HG03457 (cell line): ENCODE data around the gene LRRC75A.
"Not testable (repeated sequence)": the region's sequence is repeated elsewhere in the genome, so short reads cannot be mapped to it uniquely, and the experiment has no call there.

Source experiments
- ATAC-seq: cut with Tn5 transposase; IDR thresholded peaks from one replicate; pipeline ENCODE4 v1.9.1; 2021; ENCODE audit warnings: moderate number of reproducible peaks; ENCODE audit not compliant: unreplicated experiment

Gene LRRC75A

GRCh38 chr17:16455997-16456741, 35.8 kb downstream of the LRRC75A start:
- ATAC-seq = no peak

- no peak for ATAC-seq
Observed at GRCh38 chr17:16453493-16453851, 38.5 kb downstream of the LRRC75A start.

- not testable (repeated sequence) for ATAC-seq
Observed at GRCh38 chr17:16452268-16452667, 39.7 kb downstream of the LRRC75A start.

GRCh38 chr17:16450028-16450427, 42.0 kb downstream of the LRRC75A start:
- ATAC-seq = no peak

- ATAC-seq = no peak
Observed at GRCh38 chr17:16449121-16449570, 42.8 kb downstream of the LRRC75A start.

GRCh38 chr17:16448490-16448889, 43.5 kb downstream of the LRRC75A start:
- no peak for ATAC-seq

- no peak for ATAC-seq
Observed at GRCh38 chr17:16447676-16448075, 44.3 kb downstream of the LRRC75A start.

GRCh38 chr17:16446338-16446983, 45.5 kb downstream of the LRRC75A start:
- ATAC-seq = no peak

GRCh38 chr17:16444258-16444886, 47.6 kb downstream of the LRRC75A start:
- no peak for ATAC-seq

- ATAC-seq = no peak
Observed at GRCh38 chr17:16443511-16444257, 48.3 kb downstream of the LRRC75A start.

GRCh38 chr17:16442594-16443510, 49.1 kb downstream of the LRRC75A start:
- ATAC-seq = no peak

- ATAC-seq = no peak
Observed at GRCh38 chr17:16442141-16442540, 49.9 kb downstream of the LRRC75A start.

- ATAC-seq = no peak
Observed at GRCh38 chr17:16440901-16441629, 50.9 kb downstream of the LRRC75A start.

- not testable (repeated sequence) for ATAC-seq
Observed at GRCh38 chr17:16440354-16440753, 51.6 kb downstream of the LRRC75A start.

GRCh38 chr17:16439811-16440351, 52.1 kb downstream of the LRRC75A start:
- ATAC-seq = no peak

- no peak for ATAC-seq
Observed at GRCh38 chr17:16439303-16439791, 52.6 kb downstream of the LRRC75A start.

- peak; percentile 78 for ATAC-seq
Observed at GRCh38 chr17:16438557-16439302, 53.3 kb downstream of the LRRC75A start.

GRCh38 chr17:16438173-16438556, 53.8 kb downstream of the LRRC75A start:
- ATAC-seq = no peak
